K562 (cell line): ENCODE results near the gene ABCC5. TPM values are rescaled to one million over a fixed set of nuclear protein-coding genes. Genes with fewer than 3 reads are reported as not detected.

Experiments
- ZBTB40 ChIP-seq, 2 experiments: fragments of 450-650 bp in 1 of 2; sonication (generic) in 1 of 2; formaldehyde crosslinking in 1 of 2; IDR thresholded peaks; 2 replicates each; pipeline versions ENCODE4 v1.7.1 to v1.9.0; 2016 to 2022; ENCODE audit warnings: inconsistent platforms in 1 of 2, mild to moderate bottlenecking in 1 of 2, missing genetic modification reagents in 1 of 2
- polyA plus RNA-seq, 8 experiments: library from polyadenylated mRNA; depleted of rRNA in 4 of 8; stranded (reverse) in 5 of 8; unstranded in 3 of 8; fragments of >200 nt; fragmentation: Nextera tagmentation in 2 of 8; fragmentation: Illumina TruSeq in 1 of 8; extraction: Ambion mirVana in 2 of 8; extraction: Trizol in 1 of 8; gene quantifications; 2 replicates each; pipeline versions ENCODE4 v1.2.1 to v1.2.3, GENCODE V29; 2011 to 2014; ENCODE audit warnings: inconsistent platforms in 1 of 8, missing spikeins in 1 of 8
- total RNA-seq, 7 experiments: library from RNA; depleted of rRNA in 6 of 7; stranded (reverse); fragments of >200 nt in 6 of 7; fragmentation: Illumina TruSeq in 2 of 7; extraction: Trizol in 2 of 7; gene quantifications; 2 replicates each; pipeline versions ENCODE4 v1.2.1 to v1.2.3, GENCODE V29; 2011 to 2021; ENCODE audit warnings: low replicate concordance in 1 of 7

ABCC5 gene
- total and polyA plus RNA-seq, 9 of the 15 experiments (the other 6 are each of a cell fraction or from before 2014, with no cell fraction given): 22.0 to 53.0 (median 41.9) TPM

DNA sequence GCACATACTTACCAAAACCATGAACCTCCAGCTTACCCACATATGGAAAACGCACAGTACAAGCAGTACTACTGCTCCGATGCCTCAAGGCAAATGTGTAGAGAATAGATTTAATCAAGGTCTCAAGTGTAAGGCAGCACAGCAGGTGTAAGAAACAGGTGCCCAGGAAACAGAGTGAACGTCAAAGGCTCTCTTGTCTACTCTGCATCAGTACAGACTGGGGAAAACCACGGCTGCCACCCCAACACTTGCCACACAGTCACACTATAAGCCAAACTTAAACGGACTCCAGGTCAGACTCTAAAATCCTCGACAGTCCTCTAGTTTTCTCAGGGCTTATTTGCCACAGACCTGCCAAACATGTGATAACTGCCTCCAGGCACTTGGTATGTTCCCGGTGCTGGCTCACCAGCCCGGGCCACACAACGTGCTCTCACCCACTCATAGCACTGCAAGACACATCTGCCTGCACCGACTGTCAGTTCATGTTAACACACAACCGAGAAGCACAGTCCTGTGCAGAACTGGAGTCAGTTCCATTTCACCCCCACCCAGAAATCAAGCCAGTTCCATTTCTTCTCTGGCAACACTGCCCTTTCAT, 30.6 kb downstream of the ABCC5 start (continued):
- TF ChIP-seq ZBTB40 (IDR thresholded peaks at IDR 0.05) (no peak), ZBTB40 (CRISPR knock-in tag; IDR thresholded peaks at IDR 0.05) (no peak)
